RWPE2 (cell line): Measurements from ENCODE around the gene STARD13.

Source experiments
- ATAC-seq: fragments of 200-7000 bp; cut with Tn5 transposase; 3 replicates; pipeline ENCODE4 v1.9.1; 2021; ENCODE audit warnings: low read depth
- DNase-seq: peaks from one replicate; pipeline ENCODE4 v3.0.0-alpha.2; 2020; ENCODE audit warnings: low spot score
- H3K27ac ChIP-seq: fragments of 450-650 bp; 2 replicates; pipeline ENCODE4 v1.5.1; 2017; ENCODE audit warnings: mild to moderate bottlenecking; ENCODE audit not compliant: poor library complexity, severe bottlenecking
- H3K27me3 ChIP-seq: fragments of 250-450 bp; sonication (Bioruptor Pico); 2 replicates; pipeline ENCODE4 v1.5.1; 2021; ENCODE audit warnings: mild to moderate bottlenecking, moderate library complexity; ENCODE audit not compliant: insufficient read depth, poor library complexity, severe bottlenecking
- H3K36me3 ChIP-seq: fragments of 250-450 bp; sonication (Bioruptor Pico); 2 replicates; pipeline ENCODE4 v1.5.1; 2020; ENCODE audit warnings: low read depth, mild to moderate bottlenecking, moderate library complexity
- H3K4me1 ChIP-seq: fragments of 250-450 bp; sonication (Bioruptor Pico); 2 replicates; pipeline ENCODE4 v1.5.1; 2021; ENCODE audit warnings: mild to moderate bottlenecking, moderate library complexity; ENCODE audit not compliant: insufficient read depth, poor library complexity, severe bottlenecking
- H3K4me3 ChIP-seq: fragments of 250-450 bp; sonication (Bioruptor Pico); 2 replicates; pipeline ENCODE4 v1.5.1; 2021; ENCODE audit warnings: mild to moderate bottlenecking, moderate library complexity; ENCODE audit not compliant: severe bottlenecking
- H3K9me3 ChIP-seq: fragments of 250-450 bp; sonication (Bioruptor Pico); 2 replicates; pipeline ENCODE4 v1.5.1; 2021; ENCODE audit warnings: mild to moderate bottlenecking, moderate library complexity; ENCODE audit not compliant: severe bottlenecking
- CTCF ChIP-seq: fragments of 450-650 bp; IDR thresholded peaks from one replicate; pipeline ENCODE4 v1.5.1; 2017; ENCODE audit warnings: mild to moderate bottlenecking, moderate library complexity; ENCODE audit not compliant: poor library complexity, severe bottlenecking

Gene STARD13

GRCh38 chr13:33310245-33311038 is 24.9 kb upstream of the STARD13 start:
- DNase-seq: no peak
- ATAC-seq: no peak
- Histone ChIP-seq H3K27me3 (no peaks in the 10 kb centered on the region), H3K27ac (no peak overlapping the region), H3K36me3 (no peaks in the 10 kb centered on the region), H3K4me1 (peaks cover 10% of the 10 kb centered on the region), H3K9me3 (no peaks in the 10 kb centered on the region), H3K4me3 (no peak overlapping the region)
- TF ChIP-seq CTCF: no peak

GRCh38 chr13:33308863-33309262 is 23.3 kb upstream of the STARD13 start:
- no peak for TF ChIP-seq CTCF
- Histone ChIP-seq H3K27ac (no peak overlapping the region), H3K4me1 (peaks cover 10% of the 10 kb centered on the region), H3K36me3 (no peaks in the 10 kb centered on the region), H3K9me3 (no peaks in the 10 kb centered on the region), H3K27me3 (no peaks in the 10 kb centered on the region), H3K4me3 (no peak overlapping the region)
- no peak for ATAC-seq
- DNase-seq: no peak

- Histone ChIP-seq H3K36me3 (no peaks in the 10 kb centered on the region), H3K9me3 (no peaks in the 10 kb centered on the region), H3K27me3 (no peaks in the 10 kb centered on the region), H3K4me3 (no peak overlapping the region), H3K4me1 (peaks cover 9% of the 10 kb centered on the region), H3K27ac (no peak overlapping the region)
- TF ChIP-seq CTCF: no peak
- DNase-seq (no peak), ATAC-seq (no peak)
These were observed 22.3 kb upstream of the STARD13 start for GRCh38 chr13:33307843-33308242.

- Histone ChIP-seq H3K9me3 (no peaks in the 10 kb centered on the region), H3K27ac (no peak overlapping the region), H3K36me3 (no peaks in the 10 kb centered on the region), H3K27me3 (no peaks in the 10 kb centered on the region), H3K4me3 (no peak overlapping the region), H3K4me1 (no peaks in the 10 kb centered on the region)
- ATAC-seq: no peak
- no peak for DNase-seq
- TF ChIP-seq CTCF: no peak
These were observed 18.5 kb upstream of the STARD13 start for GRCh38 chr13:33303855-33304597.

GRCh38 chr13:33299626-33300025 is 14.1 kb upstream of the STARD13 start:
- no peak for TF ChIP-seq CTCF
- Histone ChIP-seq H3K4me3 (no peak overlapping the region), H3K27ac (no peak overlapping the region), H3K36me3 (no peaks in the 10 kb centered on the region), H3K27me3 (no peaks in the 10 kb centered on the region), H3K9me3 (no peaks in the 10 kb centered on the region), H3K4me1 (peaks cover 2% of the 10 kb centered on the region)
- no peak for DNase-seq
- no peak for ATAC-seq
